ENCODE measurements around the gene HPS6. TPM values are rescaled to one million over a fixed set of nuclear protein-coding genes. Genes with fewer than 3 reads are reported as not detected.

Gene HPS6
- total and polyA plus RNA-seq, 9 of the 15 experiments (the other 6 are each of a cell fraction or from before 2014, with no cell fraction given) = 0.45 to 14.0 (median 4.5) TPM

DNA sequence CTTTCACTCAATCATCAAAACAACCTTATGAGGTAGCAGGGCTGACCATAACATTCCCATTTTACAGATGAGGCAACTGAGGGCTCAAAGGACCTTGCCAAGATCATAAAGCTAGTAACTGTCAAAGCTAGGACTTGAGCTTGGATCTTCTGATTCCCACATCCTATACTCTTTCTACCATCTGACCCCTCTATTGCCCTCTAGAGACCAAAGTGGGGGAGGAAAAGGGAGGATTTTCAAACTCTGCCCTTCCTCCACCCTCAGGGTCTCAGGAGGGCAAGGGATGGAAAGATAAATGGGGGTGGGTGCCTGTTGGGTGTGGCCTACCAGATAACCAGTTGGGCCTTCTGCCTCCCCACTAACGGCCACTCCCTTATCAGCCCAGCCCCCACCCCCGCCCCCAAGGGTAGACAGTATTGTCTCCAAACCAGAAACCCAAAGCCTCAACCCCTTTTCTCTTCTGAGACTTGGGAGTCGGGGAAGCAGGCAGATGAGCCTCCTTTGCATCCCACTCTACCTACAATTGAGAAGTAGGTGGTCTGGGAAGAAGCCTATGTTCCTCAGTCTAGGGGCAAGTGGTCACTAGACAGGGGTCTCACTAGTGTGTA lies 47.2 kb downstream of the HPS6 start (continued):
- TF ChIP-seq, protein P1, sequence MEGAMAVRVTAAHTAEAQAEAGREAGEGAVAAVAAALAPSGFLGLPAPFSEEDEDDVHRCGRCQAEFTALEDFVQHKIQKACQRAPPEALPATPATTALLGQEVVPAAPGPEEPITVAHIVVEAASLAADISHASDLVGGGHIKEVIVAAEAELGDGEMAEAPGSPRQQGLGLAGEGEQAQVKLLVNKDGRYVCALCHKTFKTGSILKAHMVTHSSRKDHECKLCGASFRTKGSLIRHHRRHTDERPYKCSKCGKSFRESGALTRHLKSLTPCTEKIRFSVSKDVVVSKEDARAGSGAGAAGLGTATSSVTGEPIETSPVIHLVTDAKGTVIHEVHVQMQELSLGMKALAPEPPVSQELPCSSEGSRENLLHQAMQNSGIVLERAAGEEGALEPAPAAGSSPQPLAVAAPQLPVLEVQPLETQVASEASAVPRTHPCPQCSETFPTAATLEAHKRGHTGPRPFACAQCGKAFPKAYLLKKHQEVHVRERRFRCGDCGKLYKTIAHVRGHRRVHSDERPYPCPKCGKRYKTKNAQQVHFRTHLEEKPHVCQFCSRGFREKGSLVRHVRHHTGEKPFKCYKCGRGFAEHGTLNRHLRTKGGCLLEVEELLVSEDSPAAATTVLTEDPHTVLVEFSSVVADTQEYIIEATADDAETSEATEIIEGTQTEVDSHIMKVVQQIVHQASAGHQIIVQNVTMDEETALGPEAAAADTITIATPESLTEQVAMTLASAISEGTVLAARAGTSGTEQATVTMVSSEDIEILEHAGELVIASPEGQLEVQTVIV (CRISPR knock-in tag; IDR thresholded peaks at IDR 0.05; ENCODE audit: borderline replicate concordance) = no peak
- TF ChIP-seq NFIX (CRISPR knock-in tag; IDR thresholded peaks at IDR 0.05; ENCODE audit: low read depth) (no peak), ZNF41 (CRISPR knock-in tag; conservative IDR thresholded peaks at IDR 0.05) (no peak), SNIP1 (IDR thresholded peaks at IDR 0.05; ENCODE audit: low read depth) (no peak), ZNF263 (CRISPR knock-in tag; IDR thresholded peaks at IDR 0.05; ENCODE audit: borderline replicate concordance) (peak; percentile 21; the same call in 1 of the 2 replicates), ATF1 (CRISPR knock-in tag; IDR thresholded peaks at IDR 0.05) (no peak), ATF1 (tag; IDR thresholded peaks at IDR 0.05) (0 out of 2 replicates have a peak, but pooled peaks have one; percentile 19)
- TF ChIP-seq, protein P2, sequence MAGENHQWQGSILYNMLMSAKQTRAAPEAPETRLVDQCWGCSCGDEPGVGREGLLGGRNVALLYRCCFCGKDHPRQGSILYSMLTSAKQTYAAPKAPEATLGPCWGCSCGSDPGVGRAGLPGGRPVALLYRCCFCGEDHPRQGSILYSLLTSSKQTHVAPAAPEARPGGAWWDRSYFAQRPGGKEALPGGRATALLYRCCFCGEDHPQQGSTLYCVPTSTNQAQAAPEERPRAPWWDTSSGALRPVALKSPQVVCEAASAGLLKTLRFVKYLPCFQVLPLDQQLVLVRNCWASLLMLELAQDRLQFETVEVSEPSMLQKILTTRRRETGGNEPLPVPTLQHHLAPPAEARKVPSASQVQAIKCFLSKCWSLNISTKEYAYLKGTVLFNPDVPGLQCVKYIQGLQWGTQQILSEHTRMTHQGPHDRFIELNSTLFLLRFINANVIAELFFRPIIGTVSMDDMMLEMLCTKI (IDR thresholded peaks at IDR 0.05; ENCODE audit: partially characterized antibody) = no peak
- TF ChIP-seq, protein P3, sequence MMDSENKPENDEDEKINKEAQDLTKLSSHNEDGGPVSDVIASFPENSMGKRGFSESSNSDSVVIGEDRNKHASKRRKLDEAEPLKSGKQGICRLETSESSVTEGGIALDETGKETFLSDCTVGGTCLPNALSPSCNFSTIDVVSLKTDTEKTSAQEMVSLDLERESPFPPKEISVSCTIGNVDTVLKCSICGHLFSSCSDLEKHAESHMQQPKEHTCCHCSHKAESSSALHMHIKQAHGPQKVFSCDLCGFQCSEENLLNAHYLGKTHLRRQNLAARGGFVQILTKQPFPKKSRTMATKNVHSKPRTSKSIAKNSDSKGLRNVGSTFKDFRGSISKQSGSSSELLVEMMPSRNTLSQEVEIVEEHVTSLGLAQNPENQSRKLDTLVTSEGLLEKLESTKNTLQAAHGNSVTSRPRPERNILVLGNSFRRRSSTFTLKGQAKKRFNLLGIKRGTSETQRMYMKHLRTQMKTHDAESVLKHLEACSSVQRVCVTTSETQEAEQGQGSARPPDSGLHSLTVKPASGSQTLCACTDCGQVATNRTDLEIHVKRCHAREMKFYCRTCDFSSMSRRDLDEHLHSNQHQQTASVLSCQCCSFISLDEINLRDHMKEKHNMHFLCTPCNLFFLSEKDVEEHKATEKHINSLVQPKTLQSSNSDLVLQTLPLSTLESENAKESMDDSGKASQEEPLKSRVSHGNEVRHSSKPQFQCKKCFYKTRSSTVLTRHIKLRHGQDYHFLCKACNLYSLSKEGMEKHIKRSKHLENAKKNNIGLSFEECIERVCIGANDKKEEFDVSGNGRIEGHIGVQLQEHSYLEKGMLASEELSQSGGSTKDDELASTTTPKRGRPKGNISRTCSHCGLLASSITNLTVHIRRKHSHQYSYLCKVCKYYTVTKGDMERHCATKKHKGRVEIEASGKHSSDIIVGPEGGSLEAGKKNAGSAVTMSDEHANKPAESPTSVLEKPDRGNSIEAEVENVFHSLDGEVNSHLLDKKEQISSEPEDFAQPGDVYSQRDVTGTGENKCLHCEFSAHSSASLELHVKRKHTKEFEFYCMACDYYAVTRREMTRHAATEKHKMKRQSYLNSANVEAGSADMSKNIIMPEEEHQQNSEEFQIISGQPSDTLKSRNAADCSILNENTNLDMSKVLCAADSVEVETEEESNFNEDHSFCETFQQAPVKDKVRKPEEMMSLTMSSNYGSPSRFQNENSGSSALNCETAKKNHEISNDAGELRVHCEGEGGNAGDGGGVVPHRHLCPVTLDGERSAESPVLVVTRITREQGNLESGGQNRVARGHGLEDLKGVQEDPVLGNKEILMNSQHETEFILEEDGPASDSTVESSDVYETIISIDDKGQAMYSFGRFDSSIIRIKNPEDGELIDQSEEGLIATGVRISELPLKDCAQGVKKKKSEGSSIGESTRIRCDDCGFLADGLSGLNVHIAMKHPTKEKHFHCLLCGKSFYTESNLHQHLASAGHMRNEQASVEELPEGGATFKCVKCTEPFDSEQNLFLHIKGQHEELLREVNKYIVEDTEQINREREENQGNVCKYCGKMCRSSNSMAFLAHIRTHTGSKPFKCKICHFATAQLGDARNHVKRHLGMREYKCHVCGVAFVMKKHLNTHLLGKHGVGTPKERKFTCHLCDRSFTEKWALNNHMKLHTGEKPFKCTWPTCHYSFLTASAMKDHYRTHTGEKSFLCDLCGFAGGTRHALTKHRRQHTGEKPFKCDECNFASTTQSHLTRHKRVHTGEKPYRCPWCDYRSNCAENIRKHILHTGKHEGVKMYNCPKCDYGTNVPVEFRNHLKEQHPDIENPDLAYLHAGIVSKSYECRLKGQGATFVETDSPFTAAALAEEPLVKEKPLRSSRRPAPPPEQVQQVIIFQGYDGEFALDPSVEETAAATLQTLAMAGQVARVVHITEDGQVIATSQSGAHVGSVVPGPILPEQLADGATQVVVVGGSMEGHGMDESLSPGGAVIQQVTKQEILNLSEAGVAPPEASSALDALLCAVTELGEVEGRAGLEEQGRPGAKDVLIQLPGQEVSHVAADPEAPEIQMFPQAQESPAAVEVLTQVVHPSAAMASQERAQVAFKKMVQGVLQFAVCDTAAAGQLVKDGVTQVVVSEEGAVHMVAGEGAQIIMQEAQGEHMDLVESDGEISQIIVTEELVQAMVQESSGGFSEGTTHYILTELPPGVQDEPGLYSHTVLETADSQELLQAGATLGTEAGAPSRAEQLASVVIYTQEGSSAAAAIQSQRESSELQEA (IDR thresholded peaks at IDR 0.05; ENCODE audit: low read depth) = no peak
- TF ChIP-seq, protein P4, sequence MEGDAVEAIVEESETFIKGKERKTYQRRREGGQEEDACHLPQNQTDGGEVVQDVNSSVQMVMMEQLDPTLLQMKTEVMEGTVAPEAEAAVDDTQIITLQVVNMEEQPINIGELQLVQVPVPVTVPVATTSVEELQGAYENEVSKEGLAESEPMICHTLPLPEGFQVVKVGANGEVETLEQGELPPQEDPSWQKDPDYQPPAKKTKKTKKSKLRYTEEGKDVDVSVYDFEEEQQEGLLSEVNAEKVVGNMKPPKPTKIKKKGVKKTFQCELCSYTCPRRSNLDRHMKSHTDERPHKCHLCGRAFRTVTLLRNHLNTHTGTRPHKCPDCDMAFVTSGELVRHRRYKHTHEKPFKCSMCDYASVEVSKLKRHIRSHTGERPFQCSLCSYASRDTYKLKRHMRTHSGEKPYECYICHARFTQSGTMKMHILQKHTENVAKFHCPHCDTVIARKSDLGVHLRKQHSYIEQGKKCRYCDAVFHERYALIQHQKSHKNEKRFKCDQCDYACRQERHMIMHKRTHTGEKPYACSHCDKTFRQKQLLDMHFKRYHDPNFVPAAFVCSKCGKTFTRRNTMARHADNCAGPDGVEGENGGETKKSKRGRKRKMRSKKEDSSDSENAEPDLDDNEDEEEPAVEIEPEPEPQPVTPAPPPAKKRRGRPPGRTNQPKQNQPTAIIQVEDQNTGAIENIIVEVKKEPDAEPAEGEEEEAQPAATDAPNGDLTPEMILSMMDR (IDR thresholded peaks at IDR 0.05 in 2 of 3, conservative IDR thresholded peaks at IDR 0.05 in 1 of 3; ENCODE audit: insufficient read depth in 2 of 3, low read depth in 1 of 3, low read length in 3 of 3) = peak; percentile 56 to 71 (median 68); a peak in 5 of 6 replicates
- TF ChIP-seq, protein P5, sequence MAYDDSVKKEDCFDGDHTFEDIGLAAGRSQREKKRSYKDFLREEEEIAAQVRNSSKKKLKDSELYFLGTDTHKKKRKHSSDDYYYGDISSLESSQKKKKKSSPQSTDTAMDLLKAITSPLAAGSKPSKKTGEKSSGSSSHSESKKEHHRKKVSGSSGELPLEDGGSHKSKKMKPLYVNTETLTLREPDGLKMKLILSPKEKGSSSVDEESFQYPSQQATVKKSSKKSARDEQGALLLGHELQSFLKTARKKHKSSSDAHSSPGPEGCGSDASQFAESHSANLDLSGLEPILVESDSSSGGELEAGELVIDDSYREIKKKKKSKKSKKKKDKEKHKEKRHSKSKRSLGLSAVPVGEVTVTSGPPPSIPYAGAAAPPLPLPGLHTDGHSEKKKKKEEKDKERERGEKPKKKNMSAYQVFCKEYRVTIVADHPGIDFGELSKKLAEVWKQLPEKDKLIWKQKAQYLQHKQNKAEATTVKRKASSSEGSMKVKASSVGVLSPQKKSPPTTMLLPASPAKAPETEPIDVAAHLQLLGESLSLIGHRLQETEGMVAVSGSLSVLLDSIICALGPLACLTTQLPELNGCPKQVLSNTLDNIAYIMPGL (CRISPR knock-in tag; IDR thresholded peaks at IDR 0.05) = no peak

Measured in K562 (cell line).